Aorta (tissue), 5 donors: ENCODE data around the gene EIF2S2. TPM values are rescaled to one million over a fixed set of nuclear protein-coding genes. Genes with fewer than 3 reads are reported as not detected.

Experiments
- ATAC-seq: fragments of 200-7000 bp; cut with Tn5 transposase; one replicate; pipeline ENCODE4 v1.9.1; 2022; ENCODE audit warnings: moderate library complexity; ENCODE audit not compliant: low FRiP score
- DNase-seq, 2 donors: peaks; one replicate each; pipeline ENCODE4 v3.0.0-alpha.2; 2020
- H3K27ac ChIP-seq, 2 donors: one replicate each; pipeline ENCODE4 v1.5.1; 2013; ENCODE audit warnings: low read length in 2 of 2, mild to moderate bottlenecking in 2 of 2, moderate library complexity in 2 of 2, control low read depth in 1 of 2, inconsistent platforms in 1 of 2, low read depth in 1 of 2
- H3K27me3 ChIP-seq, 2 donors: one replicate each; pipeline ENCODE4 v1.6.1; 2013; ENCODE audit warnings: control low read depth in 1 of 2, low read length in 1 of 2, mild to moderate bottlenecking in 1 of 2, moderate library complexity in 1 of 2; ENCODE audit not compliant: insufficient read depth in 2 of 2, control insufficient read depth in 1 of 2
- H3K36me3 ChIP-seq, 2 donors: one replicate each; pipeline ENCODE4 v1.6.1; 2013; ENCODE audit warnings: control low read depth in 1 of 2, low read length in 1 of 2, mild to moderate bottlenecking in 1 of 2; ENCODE audit not compliant: insufficient read depth in 2 of 2, control insufficient read depth in 1 of 2
- H3K4me1 ChIP-seq, 2 donors: one replicate each; pipeline ENCODE4 v1.6.1; 2013; ENCODE audit warnings: low read length in 2 of 2, control low read depth in 1 of 2, mild to moderate bottlenecking in 1 of 2, moderate library complexity in 1 of 2; ENCODE audit not compliant: insufficient read depth in 2 of 2, control insufficient read depth in 1 of 2
- H3K4me3 ChIP-seq, 2 donors: one replicate each; pipeline ENCODE4 v1.5.1; 2013; ENCODE audit warnings: low read length in 2 of 2, control low read depth in 1 of 2, mild to moderate bottlenecking in 1 of 2
- H3K9me3 ChIP-seq: one replicate; pipeline ENCODE4 v1.6.1; 2013; ENCODE audit warnings: mild to moderate bottlenecking, low read length; ENCODE audit not compliant: control insufficient read depth
- WGBS, 2 donors: extraction: QIAGEN DNeasy Blood & Tissue Kit; methylation state at CpG; one replicate each; pipeline ENCODE4 v1.1.7; 2013; 5-methylcytosine and 5-hydroxymethylcytosine counted together
- intact Hi-C, 2 donors: fragments of 100-400 bp; cut with DNase I; formaldehyde crosslinking; loops; one replicate each; pipeline versions ENCODE4 v1.14.2 to v1.15.0; 2022
- polyA plus RNA-seq, 2 donors: library from polyadenylated mRNA; stranded (reverse); fragments of 200-250 nt; gene quantifications; one replicate each; pipeline ENCODE4 v1.2.3, GENCODE V29; 2013
- total RNA-seq, 2 donors: library from RNA; stranded (reverse); fragmentation: NEBNext Ultra II Directional; extraction: Animal tissue kit (Norgen Biotek cat#: 25700); gene quantifications; one replicate each; pipeline ENCODE4 v1.2.1, GENCODE V29; 2021
- donor health status: healthy with polysubstance abuse.
- donor health status: Bipolar disorder and iron deficiency.
- donor health status: DM: no; HTN: no; CAD: no.
- donor health status: DM: no; HTN: no; CAD: no.
- donor health status: DM: yes; HTN: yes; CAD: no.

Gene EIF2S2
- total and polyA plus RNA-seq, 4 donors, result 37.1 to 54.0 (median 48.1) TPM

DNA sequence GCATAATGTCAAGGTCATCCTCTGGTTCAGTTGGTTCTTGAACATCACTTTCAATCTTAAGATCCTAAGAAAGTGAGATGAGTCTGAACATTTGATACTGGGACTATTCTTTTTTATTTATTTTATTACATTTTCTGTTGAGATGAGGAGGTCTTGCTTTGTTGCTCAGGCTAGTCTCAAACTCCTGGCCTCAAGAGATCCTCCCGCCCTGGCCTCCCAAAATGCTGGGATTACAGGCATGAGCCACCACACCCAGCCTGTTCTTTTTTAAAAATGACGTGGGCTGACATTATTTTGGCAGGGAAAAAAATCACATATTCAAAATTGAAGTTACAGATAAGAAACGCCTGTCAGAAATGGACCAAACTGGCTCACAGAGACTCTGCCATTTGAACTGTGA, 13.5 kb downstream of the EIF2S2 start:
- WGBS, 2 donors, result 38 to 40% methylated on average over 3 of the region's 3 CpGs
- Histone ChIP-seq H3K36me3 (peaks cover 9 to 10% of the 10 kb centered on the region in 2 donors), H3K4me3 (no peak overlapping the region), H3K27me3 (no peaks in the 10 kb centered on the region), H3K27ac (no peak overlapping the region), H3K4me1 (no peaks in the 10 kb centered on the region), H3K9me3 (no peaks in the 10 kb centered on the region)
- DNase-seq (no peak), ATAC-seq (no peak)
- intact Hi-C loops, result no loop called here

DNA sequence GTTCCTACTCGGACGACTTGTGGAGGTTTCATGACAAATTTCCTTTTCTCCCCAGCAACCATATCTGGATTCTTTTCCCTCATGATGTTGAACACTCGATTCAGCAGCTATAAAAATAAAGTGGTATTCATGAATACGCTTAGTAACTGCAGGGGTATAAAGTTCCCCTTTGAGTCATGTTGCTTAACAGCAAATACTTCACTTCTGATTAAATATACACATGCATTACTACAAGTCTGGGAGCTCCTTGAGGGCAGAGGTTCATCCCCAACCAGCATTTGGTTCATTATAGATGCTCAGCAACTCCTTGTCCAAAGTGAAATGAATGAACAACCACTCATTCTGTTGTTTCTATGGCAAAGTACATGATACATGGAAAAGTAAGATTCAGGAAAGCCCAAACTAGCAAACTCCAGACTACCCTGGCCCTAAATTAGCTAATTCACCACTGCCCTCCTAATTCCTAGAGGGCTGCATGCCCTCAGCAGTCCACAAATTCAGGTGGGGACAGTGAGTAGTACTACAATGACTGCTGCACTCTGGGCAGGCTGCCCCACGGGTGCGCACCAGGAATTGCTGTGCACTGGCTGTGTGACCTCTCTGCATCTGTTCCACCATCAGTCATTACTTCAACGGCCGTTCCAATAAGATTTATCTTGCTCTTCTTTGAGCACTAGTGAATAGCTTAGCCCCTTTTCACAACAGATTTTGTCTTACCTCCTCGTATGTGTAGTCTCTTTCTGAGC, 15.2 kb downstream of the EIF2S2 start:
- intact Hi-C loops, result no loop called here
- no peak for ATAC-seq
- 63 to 67% methylated on average over 9 of the region's 9 CpGs for WGBS, 2 donors

DNA sequence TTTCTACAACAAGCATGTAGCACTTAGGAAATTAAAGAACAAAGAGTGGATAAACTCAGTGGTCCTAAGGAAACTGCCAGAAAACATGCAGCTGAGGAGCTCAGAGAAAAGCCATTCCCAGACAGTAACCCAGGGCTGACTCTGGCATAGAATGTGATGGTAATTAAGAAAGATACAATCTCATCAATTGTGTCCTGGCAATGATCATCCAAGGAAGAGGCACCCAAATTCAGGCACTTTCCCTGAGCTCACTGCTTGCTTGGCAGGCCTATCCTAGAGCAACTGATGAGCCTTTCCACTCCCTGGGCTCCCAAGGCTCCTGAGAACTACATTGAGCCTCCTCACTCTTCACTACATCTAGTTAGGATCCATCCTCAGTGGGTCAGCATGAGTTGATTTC, 16.2 kb downstream of the EIF2S2 start:
- H3K27me3 ChIP-seq, result no peaks in the 10 kb centered on the region
- H3K9me3 ChIP-seq, result no peaks in the 10 kb centered on the region
- H3K27ac ChIP-seq, result no peak overlapping the region
- H3K4me3 ChIP-seq, result no peak overlapping the region
- ATAC-seq (no peak), DNase-seq (no peak)
- intact Hi-C loops, result no loop called here
- H3K36me3 ChIP-seq, result peaks cover 9 to 10% of the 10 kb centered on the region in 2 donors
- no peaks in the 10 kb centered on the region for H3K4me1 ChIP-seq

More for the DNA sequence above, 15.2 kb downstream of the EIF2S2 start:
- Histone ChIP-seq H3K27ac (no peak overlapping the region), H3K27me3 (no peaks in the 10 kb centered on the region), H3K36me3 (peaks cover 9 to 10% of the 10 kb centered on the region in 2 donors), H3K4me1 (no peaks in the 10 kb centered on the region), H3K4me3 (no peak overlapping the region), H3K9me3 (no peaks in the 10 kb centered on the region)
- DNase-seq, result no peak

DNA sequence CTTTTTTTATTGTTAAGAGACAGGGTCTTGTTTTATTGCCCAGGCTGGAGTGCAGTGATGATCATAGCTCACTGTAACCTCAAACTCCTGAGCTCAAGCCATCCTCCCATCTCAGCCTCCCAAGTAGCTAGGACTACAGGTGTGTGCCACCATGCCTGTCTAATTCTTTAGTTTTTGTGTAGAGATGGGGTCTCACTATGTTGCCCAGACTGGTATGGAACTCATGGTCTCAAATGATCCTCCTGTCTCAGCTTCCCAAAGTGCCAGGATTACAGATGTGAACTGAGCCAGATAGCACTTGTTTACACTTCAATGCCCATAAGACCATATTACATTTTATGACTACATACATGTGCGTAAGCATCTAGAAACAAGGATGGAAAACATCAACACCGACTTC, 18.1 kb downstream of the EIF2S2 start:
- Histone ChIP-seq H3K36me3 (peaks cover 10 to 11% of the 10 kb centered on the region in 2 donors), H3K9me3 (no peaks in the 10 kb centered on the region), H3K4me3 (no peak overlapping the region), H3K27me3 (no peaks in the 10 kb centered on the region), H3K27ac (no peak overlapping the region), H3K4me1 (no peaks in the 10 kb centered on the region)
- ATAC-seq, result no peak
- DNase-seq, result no peak
- intact Hi-C loops, result no loop called here
- 98% methylated on average over 2 of the region's 2 CpGs for WGBS, 2 donors

DNA sequence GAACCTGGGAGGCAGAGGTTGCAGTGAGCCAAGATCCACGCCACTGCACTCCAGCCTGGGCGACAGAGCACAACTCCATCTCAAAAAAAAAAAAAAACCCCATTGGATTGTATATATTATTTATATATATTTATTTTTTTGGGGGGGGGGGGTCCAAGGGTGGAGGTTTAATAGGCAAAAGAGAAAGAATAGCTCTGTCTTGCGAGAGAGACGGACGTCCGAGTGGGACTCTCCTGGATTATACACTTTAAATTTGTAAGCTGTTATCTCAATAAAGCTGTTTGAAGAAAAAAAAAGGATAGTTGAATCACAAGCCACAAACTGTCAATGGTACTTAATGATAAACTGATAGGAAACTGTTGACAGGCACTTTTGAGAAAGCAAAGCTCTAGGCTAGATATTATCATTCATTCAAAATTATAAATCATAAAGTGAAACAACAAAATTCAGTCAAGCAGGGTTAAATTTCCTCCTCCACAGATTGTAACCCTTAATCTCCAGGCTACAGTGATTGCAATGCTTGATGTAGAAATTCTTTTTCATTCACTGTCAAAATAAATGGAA, 20.3 kb downstream of the EIF2S2 start:
- ATAC-seq (no peak), DNase-seq (no peak)
- 85 to 87% methylated on average over 6 of the region's 6 CpGs for WGBS, 2 donors
- Histone ChIP-seq H3K4me1 (no peaks in the 10 kb centered on the region), H3K27ac (no peak overlapping the region), H3K9me3 (no peaks in the 10 kb centered on the region), H3K27me3 (no peaks in the 10 kb centered on the region), H3K4me3 (no peak overlapping the region), H3K36me3 (peaks cover 7 to 12% of the 10 kb centered on the region in 2 donors)
- intact Hi-C loops, result no loop called here

DNA sequence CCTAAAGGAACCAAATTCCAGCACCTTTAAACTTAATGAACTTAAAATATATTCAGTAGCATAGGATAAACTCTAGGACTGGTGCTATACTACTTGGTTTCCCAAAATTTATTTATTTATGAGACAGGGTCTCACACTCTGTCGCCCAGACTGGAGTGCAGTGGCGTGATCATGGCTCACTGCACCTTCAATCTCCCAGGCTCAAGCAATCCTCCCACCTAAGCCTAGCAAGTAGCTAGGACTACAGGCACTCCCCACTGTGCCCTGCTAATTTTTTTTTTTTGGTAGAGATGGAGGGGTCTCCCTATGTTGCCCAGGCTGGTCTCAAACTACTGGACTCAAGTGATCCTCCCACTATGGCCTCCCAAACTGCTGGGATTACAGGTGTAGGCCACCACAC, 21.4 kb downstream of the EIF2S2 start:
- intact Hi-C loops, result no loop called here
- H3K4me3 ChIP-seq, result no peak overlapping the region
- no peaks in the 10 kb centered on the region for H3K27me3 ChIP-seq
- 92 to 96% methylated on average over 2 of the region's 2 CpGs for WGBS, 2 donors
- no peaks in the 10 kb centered on the region for H3K4me1 ChIP-seq
- peaks cover 4 to 8% of the 10 kb centered on the region in 2 donors for H3K36me3 ChIP-seq
- no peak overlapping the region for H3K27ac ChIP-seq
- DNase-seq (no peak), ATAC-seq (no peak)
- no peaks in the 10 kb centered on the region for H3K9me3 ChIP-seq

DNA sequence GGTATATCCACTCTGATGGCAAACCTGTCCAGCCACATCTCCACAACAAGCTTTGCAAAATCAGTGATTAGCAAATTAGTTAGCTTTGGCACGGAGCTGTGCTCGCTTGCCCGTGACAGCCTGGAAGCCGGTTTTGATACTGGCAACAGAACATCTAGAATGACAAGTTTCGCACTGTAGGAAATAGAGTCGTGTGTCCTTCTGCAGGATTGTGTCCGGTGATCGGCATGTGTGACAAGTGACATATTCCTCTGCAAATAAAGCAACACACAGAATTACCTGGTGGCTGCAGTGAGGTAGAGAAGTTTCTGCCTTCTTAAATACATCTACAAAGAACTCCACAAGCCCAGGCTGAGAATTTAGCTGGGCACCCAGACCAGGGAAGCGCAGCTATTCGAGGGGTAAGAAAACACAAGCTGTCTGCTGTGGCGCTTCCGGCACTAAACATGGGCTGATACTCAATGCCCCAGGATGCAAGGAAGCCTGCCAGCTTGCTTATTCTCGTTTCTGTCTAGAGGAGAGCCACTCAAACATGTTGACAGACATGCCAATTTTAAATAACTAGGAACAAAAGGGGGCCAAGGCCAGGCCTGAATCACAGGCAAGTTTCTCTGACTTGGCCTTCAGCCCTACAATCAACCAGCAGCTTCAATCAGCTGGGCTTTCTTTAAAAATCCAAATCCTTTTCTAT, 22.2 kb downstream of the EIF2S2 start:
- Histone ChIP-seq H3K36me3 (peaks cover 4 to 8% of the 10 kb centered on the region in 2 donors), H3K27me3 (no peaks in the 10 kb centered on the region), H3K4me3 (no peak overlapping the region), H3K4me1 (no peaks in the 10 kb centered on the region), H3K9me3 (no peaks in the 10 kb centered on the region), H3K27ac (no peak overlapping the region)
- intact Hi-C loops, result no loop called here
- WGBS, 2 donors, result 65 to 74% methylated on average over 13 of the region's 13 CpGs
- ATAC-seq, result no peak
- no peak for DNase-seq

DNA sequence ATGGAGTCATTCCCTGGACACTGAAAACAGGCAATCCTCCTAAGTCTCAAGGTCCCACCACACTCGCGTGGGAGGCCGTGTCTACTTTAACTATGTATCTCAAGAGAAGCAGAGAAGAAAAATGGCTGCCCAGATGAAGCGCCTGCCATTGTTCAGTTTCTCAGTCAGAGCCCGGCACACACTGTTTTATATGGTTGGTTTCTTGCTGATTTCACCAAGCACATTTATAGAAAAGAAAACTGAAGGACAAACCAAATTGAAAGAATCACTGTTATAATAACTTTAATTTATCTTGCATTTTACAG, 22.9 kb downstream of the EIF2S2 start:
- peaks cover 4 to 8% of the 10 kb centered on the region in 2 donors for H3K36me3 ChIP-seq
- H3K9me3 ChIP-seq, result no peaks in the 10 kb centered on the region
- H3K4me1 ChIP-seq, result no peaks in the 10 kb centered on the region
- H3K27ac ChIP-seq, result no peak overlapping the region
- 86 to 89% methylated on average over 2 to 5 of the region's 5 CpGs for WGBS, 2 donors
- no peak overlapping the region for H3K4me3 ChIP-seq
- intact Hi-C loops, result no loop called here
- ATAC-seq, result no peak
- H3K27me3 ChIP-seq, result no peaks in the 10 kb centered on the region
- no peak for DNase-seq
